K562 (cell line): Measurements from ENCODE around the gene BOD1L1. TPM values are rescaled to one million over a fixed set of nuclear protein-coding genes. Genes with fewer than 3 reads are reported as not detected.

ENCODE experiments used
- ATAC-seq: fragments of 200-7000 bp; cut with Tn5 transposase; 3 replicates; pipeline ENCODE4 v1.9.1; 2020; ENCODE audit warnings: moderate library complexity
- BruUV-seq: library from RNA; stranded (reverse); fragments of 400-500 nt; replicated peaks from 2 replicates; lab custom pipeline; 2021; lab: Mats Ljungman, UMichigan
- CTCF ChIA-PET: fragments of 300-600 bp; formaldehyde crosslinking; extraction: SDS; loops from one replicate; lab custom pipeline; 2021; ENCODE audit warnings: low intra/inter-chr PET ratio; lab: Yijun Ruan, JAX
- POLR2A ChIA-PET: fragments of 300-600, 350-650 bp; sonication (Branson Sonifier 250); formaldehyde crosslinking; extraction: SDS; loops from one replicate; lab custom pipeline; 2021; ENCODE audit warnings: antibody characterized with exemption, inconsistent platforms; lab: Yijun Ruan, JAX
- DNase-seq, 4 experiments: peaks; one replicate each; pipeline versions ENCODE4 v3.0.0 to v3.0.0-alpha.2; 2011 to 2018; ENCODE audit warnings: low spot score in 3 of 4, mixed read lengths in 3 of 4; ENCODE audit errors: extremely low read depth in 1 of 4
- FAIRE-seq: peaks from 2 replicates; lab custom pipeline; 2011; peaks lifted over from hg19 to GRCh38; lab: Jason Lieb, UNC
- H2AFZ ChIP-seq: 2 replicates; pipeline ENCODE4 v1.6.0; 2011; ENCODE audit warnings: low read depth, low read length, control low read depth, inconsistent platforms
- H3K27ac ChIP-seq: fragments of 200-600 bp; 3 replicates; pipeline ENCODE4 v1.8.0; 2011; ENCODE audit warnings: low read depth, mild to moderate bottlenecking, control low read depth, inconsistent platforms, low read length, moderate library complexity, mixed read lengths; ENCODE audit errors: extremely low read depth
- H3K27me3 ChIP-seq, 2 experiments: fragments of 300-600 bp in 1 of 2; 2 replicates in 1 of 2; 3 replicates in 1 of 2; pipeline versions ENCODE4 v1.6.0 to v1.8.0; 2011; ENCODE audit warnings: inconsistent platforms in 2 of 2, low read length in 2 of 2, mild to moderate bottlenecking in 1 of 2, mixed read lengths in 1 of 2, moderate library complexity in 1 of 2; ENCODE audit not compliant: control insufficient read depth in 2 of 2, insufficient read depth in 2 of 2
- H3K36me3 ChIP-seq: fragments of 300-600 bp; 3 replicates; pipeline ENCODE4 v1.8.0; 2011; ENCODE audit warnings: mild to moderate bottlenecking, low read length, inconsistent platforms; ENCODE audit not compliant: control insufficient read depth, insufficient read depth
- H3K4me1 ChIP-seq, 2 experiments: fragments of 200-600 bp in 1 of 2; replicated peaks in 1 of 2; 2 replicates in 1 of 2; 3 replicates in 1 of 2; pipeline versions ENCODE4 v1.5.1 to v1.8.0; 2011; ENCODE audit warnings: inconsistent platforms in 2 of 2, low read length in 2 of 2, mild to moderate bottlenecking in 1 of 2, mixed read lengths in 1 of 2, moderate library complexity in 1 of 2; ENCODE audit not compliant: control insufficient read depth in 2 of 2, insufficient read depth in 2 of 2
- H3K4me2 ChIP-seq: 2 replicates; pipeline ENCODE4 v1.6.1; 2011; ENCODE audit warnings: low read length, control low read depth, inconsistent platforms, mixed read lengths; ENCODE audit not compliant: insufficient read depth
- H3K4me3 ChIP-seq: fragments of 200-600 bp; sonication (generic), shearing (Covaris generic); 2 replicates; pipeline ENCODE4 v1.5.1; 2016; ENCODE audit warnings: control low read depth, inconsistent platforms
- H3K79me2 ChIP-seq: fragments of 200-600 bp; 3 replicates; pipeline ENCODE4 v1.8.0; 2011; ENCODE audit warnings: low read length, inconsistent platforms; ENCODE audit not compliant: control insufficient read depth, insufficient read depth
- H3K9ac ChIP-seq, 2 experiments: 2 replicates each; pipeline versions ENCODE4 v1.6.0 to v1.6.1; 2011; ENCODE audit warnings: low read depth in 2 of 2, low read length in 2 of 2, control low read depth in 1 of 2, inconsistent platforms in 1 of 2, mild to moderate bottlenecking in 1 of 2, mixed read lengths in 1 of 2; ENCODE audit not compliant: insufficient read depth in 1 of 2
- H3K9me1 ChIP-seq: one replicate; pipeline ENCODE4 v1.6.0; 2011; ENCODE audit warnings: inconsistent platforms, mild to moderate bottlenecking, low read length, moderate library complexity; ENCODE audit not compliant: control insufficient read depth, insufficient read depth
- H3K9me3 ChIP-seq: replicated peaks from 2 replicates; pipeline ENCODE4 v1.5.1; 2011; ENCODE audit warnings: low read depth, low read length, inconsistent platforms; ENCODE audit not compliant: control insufficient read depth, insufficient read depth
- H4K20me1 ChIP-seq: replicated peaks from 2 replicates; pipeline ENCODE4 v1.6.1; 2011; ENCODE audit warnings: low read length, inconsistent platforms, mixed read lengths; ENCODE audit not compliant: control insufficient read depth, insufficient read depth
- CBX8 ChIP-seq: fragments of 200-600 bp; sonication (generic); IDR thresholded peaks from 2 replicates; pipeline ENCODE4 v1.6.1; 2012; ENCODE audit warnings: borderline replicate concordance, mixed run types, low read depth, mild to moderate bottlenecking, moderate library complexity, mixed read lengths, low read length, control low read depth, inconsistent platforms; ENCODE audit not compliant: poor library complexity, severe bottlenecking; ENCODE audit errors: extremely low read depth
- DMBX1 ChIP-seq: fragments of 250-450 bp; sonication (Bioruptor Pico); IDR thresholded peaks from 2 replicates; pipeline ENCODE4 v1.8.0; 2022; ENCODE audit warnings: inconsistent platforms, mild to moderate bottlenecking, moderate library complexity, borderline replicate concordance
- ILK ChIP-seq: fragments of 450-650 bp; IDR thresholded peaks from 2 replicates; pipeline ENCODE4 v1.6.1; 2016; ENCODE audit warnings: missing genetic modification characterization, low read depth, mild to moderate bottlenecking, missing compliant biosample characterization, moderate library complexity, borderline replicate concordance
- LEF1 ChIP-seq: fragments of 450-650 bp; IDR thresholded peaks from 2 replicates; pipeline ENCODE4 v1.6.1; 2016; ENCODE audit warnings: mild to moderate bottlenecking
- NCOR1 ChIP-seq: fragments of 450-650 bp; IDR thresholded peaks from 2 replicates; pipeline ENCODE4 v1.6.1; 2016; ENCODE audit warnings: mild to moderate bottlenecking, moderate library complexity
- NFE2 ChIP-seq: IDR thresholded peaks from 2 replicates; pipeline ENCODE4 v1.6.1; 2014; ENCODE audit warnings: antibody characterized with exemption, low read depth
- RB1 ChIP-seq: fragments of 450-650 bp; IDR thresholded peaks from 2 replicates; pipeline ENCODE4 v1.6.1; 2017; ENCODE audit warnings: low read depth, mild to moderate bottlenecking
- WGBS: fragments of 100-300 bp; shearing (Covaris generic); methylation state at CpG from one replicate; pipeline ENCODE4 v1.1.6; 2016; ENCODE audit warnings: low coverage, mixed read lengths; ENCODE audit not compliant: insufficient coverage; ENCODE audit errors: missing lambda C conversion rate; 5-methylcytosine and 5-hydroxymethylcytosine counted together
- in situ Hi-C: fragments of 300-500 bp; cut with MboI; formaldehyde crosslinking; loops from 4 replicates; pipeline ENCODE4 v1.15.0; 2018; ENCODE audit warnings: inconsistent platforms, mixed read lengths
- intact Hi-C: fragments of 100-400 bp; cut with micrococcal nuclease; formaldehyde crosslinking; loops from 2 replicates; pipeline ENCODE4 v1.14.2; 2022
- polyA plus RNA-seq, 8 experiments: library from polyadenylated mRNA; depleted of rRNA in 4 of 8; stranded (reverse) in 5 of 8; unstranded in 3 of 8; fragments of >200 nt; fragmentation: Nextera tagmentation in 2 of 8; fragmentation: Illumina TruSeq in 1 of 8; extraction: Ambion mirVana in 2 of 8; extraction: Trizol in 1 of 8; gene quantifications; 2 replicates each; pipeline versions ENCODE4 v1.2.1 to v1.2.3, GENCODE V29; 2011 to 2014; ENCODE audit warnings: inconsistent platforms in 1 of 8, missing spikeins in 1 of 8
- total RNA-seq, 7 experiments: library from RNA; depleted of rRNA in 6 of 7; stranded (reverse); fragments of >200 nt in 6 of 7; fragmentation: Illumina TruSeq in 2 of 7; extraction: Trizol in 2 of 7; gene quantifications; 2 replicates each; pipeline versions ENCODE4 v1.2.1 to v1.2.3, GENCODE V29; 2011 to 2021; ENCODE audit warnings: low replicate concordance in 1 of 7

The BOD1L1 gene
- total and polyA plus RNA-seq, 9 of the 15 experiments (the other 6 are each of a cell fraction or from before 2014, with no cell fraction given), result 4.8 to 23.2 (median 17.7) TPM

- H3K4me2 ChIP-seq, result no peak overlapping the region
- no peaks in the 10 kb centered on the region for H3K9me3 ChIP-seq
- POLR2A ChIA-PET, result no interaction called here
- H3K4me1 ChIP-seq, result no peaks in the 10 kb centered on the region
- no peak for FAIRE-seq
- no peak overlapping the region for H3K27ac ChIP-seq
- no peak for DNase-seq
- intact Hi-C loops (no loop called here), in situ Hi-C loops (no loop called here)
- ATAC-seq, result no peak
- CTCF ChIA-PET, result no interaction called here
- H3K4me3 ChIP-seq, result no peak overlapping the region
- TF ChIP-seq NCOR1 (no peak), NFE2 (no peak), ILK (tag) (no peak), CBX8 (no peak), RB1 (no peak), DMBX1 (CRISPR knock-in tag) (no peak), LEF1 (no peak)
- no peaks in the 10 kb centered on the region for H3K36me3 ChIP-seq
- no peaks in the 10 kb centered on the region for H3K9me1 ChIP-seq
- H2AFZ ChIP-seq, result no peak overlapping the region
- BruUV-seq, result no TSS peak
- H3K27me3 ChIP-seq, result no peaks in the 10 kb centered on the region; a peak in 1 of 5 replicates
- WGBS, result 2% methylated on average over 2 of the region's 2 CpGs
- no peak overlapping the region for H3K9ac ChIP-seq
- no peaks in the 10 kb centered on the region; the same call in 1 of the 2 replicates for H4K20me1 ChIP-seq
- no peaks in the 10 kb centered on the region for H3K79me2 ChIP-seq
Observed at GRCh38 chr4:13642170-13642950, 14.8 kb upstream of the BOD1L1 start.
